Measurements from ENCODE around the gene VCX.
"Not testable (repeated sequence)": the region's sequence is repeated elsewhere in the genome, so short reads cannot be mapped to it uniquely, and the experiment has no call there.

VCX gene

GRCh38 chrX:7842871-7843270, at the start of gene VCX:
VCX (plus strand) TSS chrX:7843171; CDS start chrX:7843204, 33 bp downstream.
- DNase-seq; intact Hi-C loops (cut with DNase I): not testable (repeated sequence)

- no peak for DNase-seq
- intact Hi-C loops (cut with DNase I), result no loop called here
Observed at GRCh38 chrX:7798327-7798726, 44.6 kb upstream of the VCX start.

DNA sequence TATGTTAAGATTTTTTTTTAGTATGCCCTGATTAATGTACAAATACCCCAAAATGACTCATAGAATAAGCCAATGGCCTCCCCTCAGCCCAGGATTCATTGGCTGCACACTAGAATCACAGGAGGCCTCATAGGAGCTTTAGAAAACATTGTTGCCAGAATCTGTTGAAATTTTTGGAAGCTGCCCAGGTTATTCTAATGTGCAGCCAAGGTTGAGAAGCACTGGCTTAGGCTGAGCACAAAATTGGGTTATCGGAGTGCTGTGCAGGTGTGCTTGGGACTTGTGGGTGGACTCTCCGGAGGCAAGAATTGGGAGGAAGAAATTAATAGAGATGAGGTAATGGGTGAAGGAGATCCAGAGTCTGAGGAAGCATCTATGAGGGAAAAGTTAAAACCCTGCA, 41.3 kb upstream of the VCX start:
- no peak for DNase-seq
- intact Hi-C loops (cut with DNase I), result no loop called here

DNA sequence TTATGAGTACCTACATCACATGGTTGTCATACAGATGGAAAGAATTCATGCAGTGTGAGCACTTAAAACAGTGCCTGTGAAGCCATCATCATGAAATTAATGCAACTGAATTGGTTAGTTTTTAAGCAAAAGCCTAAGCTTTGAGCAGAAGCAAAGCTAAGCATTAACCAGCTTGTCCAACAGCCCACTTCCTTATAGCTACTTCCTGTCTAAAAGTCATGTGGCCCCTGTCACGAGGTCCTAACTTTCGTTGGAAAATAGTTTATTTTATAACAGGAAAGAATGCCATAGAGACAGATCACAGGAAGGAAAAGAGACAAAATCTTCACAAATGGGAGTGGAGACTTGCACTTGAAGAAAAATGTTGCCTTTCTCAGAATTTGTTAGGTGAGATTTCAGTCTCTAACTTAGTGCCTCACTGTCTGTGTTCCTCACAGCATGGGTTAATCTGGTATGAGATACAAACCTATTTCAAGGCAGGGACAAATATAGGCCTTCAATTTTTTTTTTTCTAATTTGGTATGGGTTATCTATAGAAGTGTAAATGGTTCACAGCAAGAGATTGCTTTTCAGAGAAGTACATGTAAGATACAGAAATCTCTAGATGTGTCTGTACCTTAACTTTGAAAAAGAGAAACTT, 27.7 kb upstream of the VCX start:
- intact Hi-C loops (cut with DNase I), result no loop called here
- no peak for DNase-seq

GRCh38 chrX:7828594-7828993, 14.4 kb upstream of the VCX start:
- no peak for DNase-seq
- intact Hi-C loops (cut with DNase I), result no loop called here

GRCh38 chrX:7841084-7841805, 1.7 kb upstream of the VCX start:
- no peak for DNase-seq
- intact Hi-C loops (cut with DNase I), result no loop called here

GRCh38 chrX:7852166-7852565, 9.2 kb downstream of the VCX start:
- intact Hi-C loops (cut with DNase I), result no loop called here
- no peak for DNase-seq

DNA sequence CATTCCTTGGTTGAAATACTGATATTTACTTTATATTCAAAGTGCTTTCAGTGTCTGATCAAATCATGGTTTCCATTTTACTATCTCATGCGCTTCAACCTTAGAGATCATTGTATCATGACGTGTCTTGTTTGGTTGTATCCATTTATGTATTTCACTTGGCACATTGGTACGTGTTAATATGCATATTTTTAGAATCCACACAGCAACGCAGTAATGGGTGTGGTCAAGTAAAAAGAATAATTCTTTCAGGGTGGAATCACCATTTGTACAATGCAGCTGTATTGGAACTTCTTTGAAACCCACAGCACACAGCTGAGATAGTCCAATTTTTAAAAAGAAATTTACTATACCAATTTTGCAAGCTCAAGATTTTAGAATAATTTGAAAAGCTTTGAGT, 29.1 kb downstream of the VCX start:
- intact Hi-C loops (cut with DNase I), result no loop called here
- no peak for DNase-seq

- intact Hi-C loops (cut with DNase I), result no loop called here
- no peak for DNase-seq
Observed at GRCh38 chrX:7876957-7877356, 34.0 kb downstream of the VCX start.

DNA sequence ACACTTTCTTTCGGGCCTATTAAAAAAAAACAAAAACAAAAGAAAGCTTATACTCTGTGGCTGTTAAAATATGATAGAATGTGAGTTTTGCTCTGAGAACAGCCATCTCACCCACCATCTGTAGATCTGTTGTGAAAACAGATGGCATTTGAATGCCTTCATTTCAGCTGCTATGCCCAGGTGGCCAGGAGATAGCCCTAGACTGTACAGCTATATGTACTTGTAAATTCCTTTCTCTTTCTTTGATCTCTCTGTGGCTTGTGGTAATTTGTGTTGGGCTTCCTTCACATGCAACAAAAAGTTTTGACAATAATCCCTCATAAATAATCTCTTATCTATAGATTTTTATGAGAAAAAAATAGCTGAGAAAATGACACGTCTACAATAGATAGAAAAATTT, 46.2 kb downstream of the VCX start:
- intact Hi-C loops (cut with DNase I), result no loop called here
- DNase-seq, result no peak

- no peak for DNase-seq
- intact Hi-C loops (cut with DNase I), result no loop called here
Observed at GRCh38 chrX:7889680-7890079, 46.7 kb downstream of the VCX start.

- intact Hi-C loops (cut with DNase I), result no loop called here
- DNase-seq, result no peak
Observed at GRCh38 chrX:7891928-7892327, 49.0 kb downstream of the VCX start.
